K562 treated with DMSO at 1 percent for 48 hours (cell line): Measurements from ENCODE around the gene CENPL. TPM values are rescaled to one million over a fixed set of nuclear protein-coding genes. Genes with fewer than 3 reads are reported as not detected.

Source experiments
- total RNA-seq: library from RNA; unstranded; fragments of 300-600 nt; gene quantifications from 2 replicates; pipeline ENCODE4 v1.2.3, GENCODE V29; 2022; ENCODE audit warnings: low replicate concordance; ENCODE audit errors: extremely low read depth

Gene CENPL, protein sequence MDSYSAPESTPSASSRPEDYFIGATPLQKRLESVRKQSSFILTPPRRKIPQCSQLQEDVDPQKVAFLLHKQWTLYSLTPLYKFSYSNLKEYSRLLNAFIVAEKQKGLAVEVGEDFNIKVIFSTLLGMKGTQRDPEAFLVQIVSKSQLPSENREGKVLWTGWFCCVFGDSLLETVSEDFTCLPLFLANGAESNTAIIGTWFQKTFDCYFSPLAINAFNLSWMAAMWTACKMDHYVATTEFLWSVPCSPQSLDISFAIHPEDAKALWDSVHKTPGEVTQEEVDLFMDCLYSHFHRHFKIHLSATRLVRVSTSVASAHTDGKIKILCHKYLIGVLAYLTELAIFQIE
- not detected in 2 replicates for total RNA-seq

DNA sequence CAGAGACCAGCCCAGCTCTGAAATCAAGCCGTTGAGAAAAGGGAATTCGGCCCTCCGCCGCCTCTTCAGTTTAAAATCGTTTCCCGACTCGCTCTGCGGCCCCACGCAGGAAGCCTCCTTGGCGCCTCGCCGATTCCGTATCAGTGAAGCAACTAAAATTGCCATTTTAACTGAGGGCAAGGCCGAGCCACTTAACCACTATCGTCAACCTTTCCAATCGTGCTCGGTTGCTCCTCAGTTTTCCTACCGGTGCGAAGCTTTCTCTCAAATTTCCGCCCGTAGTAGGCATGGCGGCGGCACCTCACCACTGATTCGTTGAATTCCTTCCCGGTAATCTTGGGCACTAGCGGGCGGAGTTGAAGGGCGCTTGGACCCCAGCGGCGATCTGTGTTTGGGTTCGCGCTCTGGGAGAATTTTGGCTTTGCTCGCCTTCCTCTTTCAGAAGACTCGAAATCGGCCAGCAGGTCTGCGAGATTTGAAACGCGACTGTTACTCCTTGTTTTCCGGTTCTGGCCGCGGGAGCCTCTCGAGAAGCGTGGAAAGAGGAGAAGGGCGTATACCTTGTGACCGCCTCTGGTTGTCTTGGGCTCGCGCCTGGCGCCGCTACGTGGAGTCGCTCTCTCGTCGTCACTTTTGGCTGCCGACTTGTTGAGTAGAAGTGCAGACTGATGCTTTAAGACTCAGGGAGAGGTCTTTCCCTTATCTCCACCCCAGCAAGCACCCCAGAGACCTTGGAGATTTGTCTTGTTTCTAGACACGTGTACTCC is at the start of gene CENPL, which contains the start of gene DARS2:
TSS of gene CENPL (minus strand) at position 569 of the 767 bp plus-strand sequence. CDS start 13,584 bp downstream, outside the sequence.
TSS of gene DARS2 (plus strand) at position 359 of the 767 bp plus-strand sequence. CDS start 557 bp downstream, outside the sequence.

DNA sequence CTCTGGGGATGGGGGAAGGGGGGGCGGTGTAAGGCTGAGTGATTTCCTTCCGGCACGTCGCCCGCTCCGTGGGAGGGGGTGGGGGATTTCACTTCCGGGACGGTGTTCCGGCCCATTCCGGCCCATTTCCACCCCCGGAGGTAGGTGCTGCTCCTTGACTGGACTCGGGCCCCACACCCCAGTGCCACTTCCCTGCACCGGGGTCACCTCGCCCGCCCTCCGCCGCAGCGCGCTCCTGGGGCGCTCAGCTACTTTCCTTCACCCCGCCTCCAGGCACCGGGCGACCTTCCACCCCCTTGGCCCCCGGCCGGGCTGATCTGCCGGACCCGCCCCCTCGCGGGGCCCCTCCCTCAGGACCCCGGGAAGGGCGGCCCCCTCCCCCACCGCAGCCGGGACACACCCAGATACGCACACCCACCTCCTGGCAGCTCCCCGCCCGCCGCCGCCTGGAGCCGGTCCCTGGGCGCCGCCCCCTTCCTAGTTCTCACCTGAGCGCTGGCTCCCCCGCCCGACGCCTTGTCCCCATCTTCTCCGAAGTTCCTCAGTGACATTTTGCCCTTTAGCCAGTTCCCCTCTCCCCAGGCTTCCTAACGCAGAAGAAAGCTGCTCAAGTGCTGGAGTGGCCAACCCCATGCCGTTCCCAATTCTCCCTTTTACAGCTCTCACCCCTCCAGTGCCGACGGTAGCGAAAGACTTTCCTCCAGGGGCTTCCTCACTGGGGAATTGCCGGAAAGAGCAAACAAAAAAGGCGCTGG is 43.8 kb upstream of the CENPL start, which contains the start of gene ZBTB37:
TSS of gene ZBTB37 (plus strand) at position 115 of the 755 bp plus-strand sequence. CDS start 1,846 bp downstream, outside the sequence.

DNA sequence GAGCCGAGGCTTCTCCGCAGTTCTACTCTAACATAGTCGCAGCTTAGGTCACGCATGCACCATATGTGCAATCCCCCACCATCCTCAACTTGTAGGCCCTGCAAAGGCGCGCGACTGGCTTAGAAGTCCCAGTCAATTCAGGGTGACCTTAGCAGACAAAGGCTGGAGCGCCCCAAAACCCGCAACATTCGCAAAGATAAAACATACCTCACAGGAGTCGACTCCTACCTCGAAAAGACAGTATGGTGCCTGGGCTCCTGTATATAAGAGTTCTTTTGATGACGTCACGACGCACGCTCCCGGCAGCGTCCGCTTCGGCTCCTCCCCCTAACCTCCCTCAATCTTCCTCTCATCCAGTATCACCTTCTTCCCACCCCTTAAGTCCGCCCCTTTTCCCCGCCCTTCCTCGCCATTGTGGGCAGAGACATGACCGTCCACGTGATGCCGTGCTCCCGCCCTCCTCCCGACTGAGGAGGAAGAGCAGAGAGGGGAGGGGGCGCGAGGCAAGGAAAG is 43.1 kb upstream of the CENPL start, which contains the start of gene GAS5:
TSS of gene GAS5 (minus strand) at position 237 of the 513 bp plus-strand sequence.

Other genes with a start within 250 kb of the CENPL start
- gene SLC9C2, start 221.8 kb downstream of the CENPL start, total RNA-seq: not detected in 2 replicates
- gene TEX50, start 189.5 kb downstream of the CENPL start, total RNA-seq: not detected in 2 replicates
- not detected in 2 replicates for gene ANKRD45, start 155.0 kb downstream of the CENPL start, total RNA-seq
- gene KLHL20, start 109.9 kb downstream of the CENPL start, total RNA-seq: not detected in 2 replicates
- gene DARS2, start 210 bp downstream of the CENPL start, total RNA-seq: not detected in 2 replicates
- not detected in 2 replicates for gene GAS5, start 43.1 kb upstream of the CENPL start, total RNA-seq
- gene ZBTB37, start 43.5 kb upstream of the CENPL start, total RNA-seq: not detected in 2 replicates
- gene SERPINC1, start 92.4 kb upstream of the CENPL start, total RNA-seq: not detected in 2 replicates
- gene RC3H1, start 197.5 kb upstream of the CENPL start, total RNA-seq: not detected in 2 replicates